ENCODE measurements around the gene IFITM1. TPM values are rescaled to one million over a fixed set of nuclear protein-coding genes. Genes with fewer than 3 reads are reported as not detected.
"Not testable (repeated sequence)": the region's sequence is repeated elsewhere in the genome, so short reads cannot be mapped to it uniquely, and the experiment has no call there.

Gene IFITM1
- total RNA-seq, result 379 TPM

GRCh38 chr11:313787-314553 lies at the start of gene IFITM1:
Gene IFITM1, plus strand, starts transcription at chr11:314040. Its CDS starts 131 bp downstream, at chr11:314171.
- Histone ChIP-seq H3K9me3 (no peaks in the 10 kb centered on the region), H3K27ac (peak within 1 kb of the TSS; percentile 97), H3K4me3 (peak within 1 kb of the TSS; percentile 63 to 82), H3K36me3 (no peaks in the 10 kb centered on the region), H3K4me1 (peaks cover 52% of the 10 kb centered on the region), H3K27me3 (no peaks in the 10 kb centered on the region)
- intact Hi-C loops (cut with DNase I), result no loop called here
- TF ChIP-seq POLR2A (IDR thresholded peaks at IDR 0.05) (peak in 1 of 2 donors; percentile 94), POLR2AphosphoS5 (IDR thresholded peaks at IDR 0.05; ENCODE audit: insufficient read depth in 1 of 2, low read depth in 1 of 2) (peak; percentile 81 to 91)
- TF ChIP-seq, protein P1, sequence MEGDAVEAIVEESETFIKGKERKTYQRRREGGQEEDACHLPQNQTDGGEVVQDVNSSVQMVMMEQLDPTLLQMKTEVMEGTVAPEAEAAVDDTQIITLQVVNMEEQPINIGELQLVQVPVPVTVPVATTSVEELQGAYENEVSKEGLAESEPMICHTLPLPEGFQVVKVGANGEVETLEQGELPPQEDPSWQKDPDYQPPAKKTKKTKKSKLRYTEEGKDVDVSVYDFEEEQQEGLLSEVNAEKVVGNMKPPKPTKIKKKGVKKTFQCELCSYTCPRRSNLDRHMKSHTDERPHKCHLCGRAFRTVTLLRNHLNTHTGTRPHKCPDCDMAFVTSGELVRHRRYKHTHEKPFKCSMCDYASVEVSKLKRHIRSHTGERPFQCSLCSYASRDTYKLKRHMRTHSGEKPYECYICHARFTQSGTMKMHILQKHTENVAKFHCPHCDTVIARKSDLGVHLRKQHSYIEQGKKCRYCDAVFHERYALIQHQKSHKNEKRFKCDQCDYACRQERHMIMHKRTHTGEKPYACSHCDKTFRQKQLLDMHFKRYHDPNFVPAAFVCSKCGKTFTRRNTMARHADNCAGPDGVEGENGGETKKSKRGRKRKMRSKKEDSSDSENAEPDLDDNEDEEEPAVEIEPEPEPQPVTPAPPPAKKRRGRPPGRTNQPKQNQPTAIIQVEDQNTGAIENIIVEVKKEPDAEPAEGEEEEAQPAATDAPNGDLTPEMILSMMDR (IDR thresholded peaks at IDR 0.05), result no peak
- no peak for DNase-seq (ENCODE audit: extremely low spot score in 2 of 2)

DNA sequence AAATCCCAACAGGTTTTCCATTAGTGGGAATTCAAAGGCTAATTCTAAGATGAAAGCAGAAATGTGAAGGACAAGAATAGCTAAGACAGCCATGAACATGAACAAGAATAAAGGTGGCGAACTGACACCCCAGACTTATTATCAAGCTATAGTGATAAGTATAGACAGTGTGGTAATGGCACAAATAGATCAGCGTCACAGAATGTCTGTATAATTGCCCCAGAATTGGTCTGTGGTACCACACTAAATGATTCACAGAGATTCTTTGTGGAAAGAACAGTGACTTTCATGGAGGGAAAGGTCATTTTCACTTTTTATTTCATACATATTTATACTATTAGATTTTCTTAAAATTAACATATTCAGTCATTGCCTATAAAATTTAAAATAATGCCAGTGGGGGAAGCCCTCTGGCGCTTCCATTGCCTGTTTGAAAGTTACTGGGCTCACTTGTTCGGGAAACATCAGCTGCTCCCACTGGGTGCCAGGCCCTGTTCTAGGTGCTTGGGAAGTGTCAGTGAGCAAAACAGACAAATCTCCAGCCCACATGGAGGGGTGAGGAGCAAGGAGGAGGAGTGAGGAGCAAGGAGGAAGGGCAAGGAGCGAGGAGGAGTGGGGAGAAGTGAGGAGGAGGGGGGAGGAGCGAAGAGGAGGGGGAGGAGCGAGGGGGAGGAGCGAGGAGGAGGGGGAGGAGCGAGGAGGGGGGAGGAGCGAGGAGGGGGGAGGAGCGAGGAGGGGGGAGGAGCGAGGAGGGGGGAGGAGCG lies 47.0 kb upstream of the IFITM1 start:
- H3K27ac ChIP-seq, result no peak overlapping the region
- H3K4me1 ChIP-seq, result peaks cover 12% of the 10 kb centered on the region
- no peaks in the 10 kb centered on the region for H3K36me3 ChIP-seq
- peak in 1 of 2 donors; percentile 46 for DNase-seq (ENCODE audit: extremely low spot score in 2 of 2)
- no peak overlapping the region for H3K4me3 ChIP-seq
- H3K27me3 ChIP-seq, result no peaks in the 10 kb centered on the region
- TF ChIP-seq POLR2A (IDR thresholded peaks at IDR 0.05), result no peak
- no peak for TF ChIP-seq POLR2AphosphoS5 (IDR thresholded peaks at IDR 0.05; ENCODE audit: insufficient read depth in 1 of 2, low read depth in 1 of 2)
- TF ChIP-seq, protein P1 (IDR thresholded peaks at IDR 0.05), result no peak
- intact Hi-C loops (cut with DNase I), result no loop called here
- no peaks in the 10 kb centered on the region for H3K9me3 ChIP-seq

GRCh38 chr11:267491-267994 lies 46.3 kb upstream of the IFITM1 start:
- intact Hi-C loops (cut with DNase I), result no loop called here
- H3K27ac ChIP-seq, result peak overlapping the region; percentile 72
- DNase-seq (ENCODE audit: extremely low spot score in 2 of 2), result no peak
- no peaks in the 10 kb centered on the region for H3K27me3 ChIP-seq
- H3K36me3 ChIP-seq, result no peaks in the 10 kb centered on the region
- H3K4me1 ChIP-seq, result peaks cover 12% of the 10 kb centered on the region
- no peaks in the 10 kb centered on the region for H3K9me3 ChIP-seq
- peak in 1 of 2 donors; percentile 32 for TF ChIP-seq POLR2AphosphoS5 (IDR thresholded peaks at IDR 0.05; ENCODE audit: insufficient read depth in 1 of 2, low read depth in 1 of 2)
- TF ChIP-seq, protein P1 (IDR thresholded peaks at IDR 0.05), result no peak
- H3K4me3 ChIP-seq, result peak overlapping the region; percentile 36 to 40

- intact Hi-C loops (cut with DNase I), result not testable (repeated sequence)
- H3K4me1 ChIP-seq, result peaks cover 12% of the 10 kb centered on the region
Measured at GRCh38 chr11:268716-269145, 45.1 kb upstream of the IFITM1 start.

DNA sequence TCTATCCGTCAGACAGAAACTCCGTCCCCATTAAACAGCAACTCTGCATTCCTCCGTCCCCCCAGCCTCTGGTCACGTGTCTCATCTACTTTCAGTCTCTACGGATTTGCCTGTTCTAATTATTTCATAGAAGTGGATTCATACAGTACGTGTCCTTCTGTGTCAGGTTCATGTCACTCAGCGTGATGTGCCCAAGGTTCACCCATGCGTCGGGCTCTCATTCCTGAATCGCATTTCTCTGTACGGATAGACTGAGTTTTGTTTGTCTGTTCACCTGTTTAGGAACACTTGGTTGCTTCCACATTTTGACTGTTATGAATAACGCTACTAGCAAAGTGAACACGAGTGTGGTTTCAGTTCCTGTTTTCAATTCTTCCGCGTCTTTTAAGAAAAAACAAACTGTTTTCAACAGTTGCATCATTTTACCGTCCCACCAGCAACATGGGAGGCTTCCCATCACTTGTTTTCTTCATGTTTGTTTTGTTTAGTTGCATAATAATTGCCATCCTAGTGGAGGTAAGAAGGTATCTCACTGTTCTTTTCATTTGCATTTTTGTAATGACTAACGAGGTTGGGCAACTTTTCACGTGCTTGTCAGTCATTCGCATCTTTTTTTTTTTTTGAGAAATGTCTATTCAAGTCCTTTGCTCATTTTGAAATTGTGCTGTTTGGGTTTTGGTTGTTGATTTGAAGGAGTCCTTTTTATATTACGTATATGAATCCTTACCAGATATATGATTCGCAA lies 44.5 kb upstream of the IFITM1 start:
- Histone ChIP-seq H3K27ac (peak overlapping the region; percentile 72), H3K36me3 (no peaks in the 10 kb centered on the region), H3K9me3 (no peaks in the 10 kb centered on the region), H3K27me3 (no peaks in the 10 kb centered on the region), H3K4me3 (peak overlapping the region; percentile 3 to 40), H3K4me1 (peaks cover 12% of the 10 kb centered on the region)
- peak in 1 of 2 donors; percentile 14 for DNase-seq (ENCODE audit: extremely low spot score in 2 of 2)
- TF ChIP-seq POLR2AphosphoS5 (IDR thresholded peaks at IDR 0.05; ENCODE audit: insufficient read depth in 1 of 2, low read depth in 1 of 2) (peak in 1 of 2 donors; percentile 3), POLR2A (IDR thresholded peaks at IDR 0.05) (peak in 1 of 2 donors; percentile 13)
- TF ChIP-seq, protein P1 (IDR thresholded peaks at IDR 0.05), result no peak
- intact Hi-C loops (cut with DNase I), result no loop called here

More at GRCh38 chr11:268716-269145, 45.1 kb upstream of the IFITM1 start:
- Histone ChIP-seq H3K4me3 (peak overlapping the region; percentile 3 to 40), H3K27ac (peak overlapping the region; percentile 72)
- H3K9me3 ChIP-seq, H3K36me3 ChIP-seq, H3K27me3 ChIP-seq: not testable (repeated sequence)
- TF ChIP-seq POLR2AphosphoS5 (IDR thresholded peaks at IDR 0.05; ENCODE audit: insufficient read depth in 1 of 2, low read depth in 1 of 2), result peak in 1 of 2 donors; percentile 63
- DNase-seq (ENCODE audit: extremely low spot score in 2 of 2), result peak in 1 of 2 donors; percentile 55

All from vagina (tissue), 2 donors.